HepG2 (cell line): ENCODE results near the gene TLE2. TPM values are rescaled to one million over a fixed set of nuclear protein-coding genes. Genes with fewer than 3 reads are reported as not detected.

Experiments
- CEBPG ChIP-seq: IDR thresholded peaks from 2 replicates; pipeline ENCODE4 v1.6.1; 2016
- DNMT3B ChIP-seq: conservative IDR thresholded peaks from 2 replicates; pipeline ENCODE4 v1.6.1; 2016; ENCODE audit warnings: missing biosample characterization, control low read depth
- DPF2 ChIP-seq: sonication (generic); formaldehyde crosslinking; IDR thresholded peaks from 2 replicates; pipeline ENCODE4 v1.4.0; 2020; ENCODE audit warnings: mild to moderate bottlenecking, low read depth, missing genetic modification reagents, borderline replicate concordance
- GFI1 ChIP-seq: sonication (generic); formaldehyde crosslinking; IDR thresholded peaks from 2 replicates; pipeline ENCODE4 v1.5.0; 2020; ENCODE audit warnings: missing genetic modification reagents, mild to moderate bottlenecking, borderline replicate concordance
- GMEB2 ChIP-seq: IDR thresholded peaks from 2 replicates; pipeline ENCODE4 v1.6.1; 2016; ENCODE audit warnings: missing biosample characterization, missing genetic modification reagents, low read depth
- HNRNPL ChIP-seq: fragments of 200-400 bp; formaldehyde crosslinking; IDR thresholded peaks from 2 replicates; pipeline ENCODE4 v1.6.1; 2017; ENCODE audit warnings: mild to moderate bottlenecking, low read depth, low read length
- HNRNPLL ChIP-seq: fragments of 200-400 bp; formaldehyde crosslinking; IDR thresholded peaks from 2 replicates; pipeline ENCODE4 v1.6.1; 2017; ENCODE audit warnings: mild to moderate bottlenecking, low read depth, low read length; ENCODE audit not compliant: poor library complexity, severe bottlenecking
- IRF2 ChIP-seq: IDR thresholded peaks from 2 replicates; pipeline ENCODE4 v1.6.1; 2018; ENCODE audit warnings: missing genetic modification reagents, missing compliant biosample characterization
- PITX1 ChIP-seq: sonication (generic); formaldehyde crosslinking; IDR thresholded peaks from 2 replicates; pipeline ENCODE4 v1.5.1; 2020; ENCODE audit warnings: mild to moderate bottlenecking, missing genetic modification reagents
- SP140L ChIP-seq: sonication (generic); formaldehyde crosslinking; IDR thresholded peaks from 2 replicates; pipeline ENCODE4 v1.4.0; 2020; ENCODE audit warnings: missing genetic modification reagents, borderline replicate concordance
- TARDBP ChIP-seq: sonication (generic); formaldehyde crosslinking; IDR thresholded peaks from 2 replicates; pipeline ENCODE4 v1.8.0; 2022; ENCODE audit warnings: mild to moderate bottlenecking, missing genetic modification reagents
- THAP9 ChIP-seq: sonication (generic); formaldehyde crosslinking; IDR thresholded peaks from 2 replicates; pipeline ENCODE4; 2020; ENCODE audit warnings: missing genetic modification reagents, mild to moderate bottlenecking, borderline replicate concordance
- TIGD3 ChIP-seq: sonication (generic); formaldehyde crosslinking; IDR thresholded peaks from 2 replicates; pipeline ENCODE4 v1.5.1; 2020; ENCODE audit warnings: mild to moderate bottlenecking, missing genetic modification reagents, borderline replicate concordance
- TP53 ChIP-seq: sonication (generic); formaldehyde crosslinking; conservative IDR thresholded peaks from 2 replicates; pipeline ENCODE4 v1.4.0; 2020; ENCODE audit warnings: missing genetic modification reagents
- XRCC5 ChIP-seq: fragments of 200-400 bp; formaldehyde crosslinking; optimal IDR thresholded peaks from 2 replicates; pipeline ENCODE3; 2017; ENCODE audit warnings: mild to moderate bottlenecking, low read length
- ZBTB25 ChIP-seq: IDR thresholded peaks from 2 replicates; pipeline ENCODE4 v1.6.1; 2018; ENCODE audit warnings: missing genetic modification reagents
- ZNF567 ChIP-seq: sonication (generic); formaldehyde crosslinking; IDR thresholded peaks from 2 replicates; pipeline ENCODE4 v1.8.1; 2023; ENCODE audit warnings: mild to moderate bottlenecking, missing genetic modification reagents, borderline replicate concordance
- ZNF644 ChIP-seq: IDR thresholded peaks from 2 replicates; pipeline ENCODE4 v1.6.1; 2016; ENCODE audit warnings: low read depth
- ZNF761 ChIP-seq: sonication (generic); formaldehyde crosslinking; conservative IDR thresholded peaks from 2 replicates; pipeline ENCODE4 v1.4.0; 2020; ENCODE audit warnings: mild to moderate bottlenecking, missing genetic modification reagents
- polyA plus RNA-seq, 8 experiments: library from polyadenylated mRNA; depleted of rRNA in 3 of 8; stranded (reverse) in 7 of 8; unstranded in 1 of 8; fragments of >200 nt; fragmentation: Illumina TruSeq in 4 of 8; extraction: Trizol in 4 of 8; gene quantifications; 2 replicates each; pipeline versions ENCODE4 v1.2.1 to v1.2.3, GENCODE V29; 2011 to 2016; ENCODE audit warnings: low read depth in 4 of 8, missing spikeins in 1 of 8, mixed read lengths in 1 of 8; ENCODE audit not compliant: insufficient read depth in 1 of 8
- total RNA-seq, 5 experiments: library from RNA; depleted of rRNA; stranded (reverse); fragments of >200 nt; fragmentation: Illumina TruSeq; extraction: Trizol; gene quantifications; 2 replicates each; pipeline ENCODE4 v1.2.3, GENCODE V29; 2016; ENCODE audit warnings: low read depth in 1 of 5
- TF ChIP-seq, protein P1 (sequence below): sonication (generic); formaldehyde crosslinking; IDR thresholded peaks from 2 replicates; pipeline ENCODE4 v1.5.1; 2020; ENCODE audit warnings: missing genetic modification reagents, mild to moderate bottlenecking, borderline replicate concordance

TLE2 gene
- total and polyA plus RNA-seq, 2 of the 13 experiments (the other 11 are each of a cell fraction or from before 2014, with no cell fraction given), result 0.07 to 0.81 TPM

- TF ChIP-seq THAP9 (CRISPR knock-in tag) (no peak), DNMT3B (CRISPR knock-in tag) (no peak), GMEB2 (CRISPR knock-in tag) (no peak; the same call in 1 of the 2 replicates), GFI1 (CRISPR knock-in tag) (peak; percentile 70), ZBTB25 (peak; percentile 97), XRCC5 (peak; percentile 39), TARDBP (CRISPR knock-in tag) (0 out of 2 replicates have a peak, but pooled peaks have one; percentile 21), ZNF567 (CRISPR knock-in tag) (no peak), HNRNPLL (peak; percentile 51), HNRNPL (0 out of 2 replicates have a peak, but pooled peaks have one; percentile 26), TP53 (0 out of 2 replicates have a peak, but pooled peaks have one; percentile 55), IRF2 (CRISPR knock-in tag) (0 out of 2 replicates have a peak, but pooled peaks have one; percentile 14), ZNF644 (no peak), SP140L (no peak), TIGD3 (CRISPR knock-in tag) (no peak), DPF2 (CRISPR knock-in tag) (no peak), CEBPG (CRISPR knock-in tag) (no peak), PITX1 (CRISPR knock-in tag) (no peak; the same call in 1 of the 2 replicates), ZNF761 (CRISPR knock-in tag) (peak; percentile 29; the same call in 1 of the 2 replicates)
- TF ChIP-seq, protein P1, sequence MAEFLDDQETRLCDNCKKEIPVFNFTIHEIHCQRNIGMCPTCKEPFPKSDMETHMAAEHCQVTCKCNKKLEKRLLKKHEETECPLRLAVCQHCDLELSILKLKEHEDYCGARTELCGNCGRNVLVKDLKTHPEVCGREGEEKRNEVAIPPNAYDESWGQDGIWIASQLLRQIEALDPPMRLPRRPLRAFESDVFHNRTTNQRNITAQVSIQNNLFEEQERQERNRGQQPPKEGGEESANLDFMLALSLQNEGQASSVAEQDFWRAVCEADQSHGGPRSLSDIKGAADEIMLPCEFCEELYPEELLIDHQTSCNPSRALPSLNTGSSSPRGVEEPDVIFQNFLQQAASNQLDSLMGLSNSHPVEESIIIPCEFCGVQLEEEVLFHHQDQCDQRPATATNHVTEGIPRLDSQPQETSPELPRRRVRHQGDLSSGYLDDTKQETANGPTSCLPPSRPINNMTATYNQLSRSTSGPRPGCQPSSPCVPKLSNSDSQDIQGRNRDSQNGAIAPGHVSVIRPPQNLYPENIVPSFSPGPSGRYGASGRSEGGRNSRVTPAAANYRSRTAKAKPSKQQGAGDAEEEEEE (CRISPR knock-in tag), result no peak; the same call in 1 of the 2 replicates
These were observed 7.3 kb upstream of the TLE2 start (continued) for GRCh38 chr19:3036119-3036976.
